Measurements from ENCODE around the gene PLEKHF1.
"Not testable (repeated sequence)": the region's sequence is repeated elsewhere in the genome, so short reads cannot be mapped to it uniquely, and the experiment has no call there.

PLEKHF1 gene

GRCh38 chr19:29665215-29665825, at the start of gene PLEKHF1:
TSS of gene PLEKHF1 (plus strand) at chr19:29665461. CDS start at chr19:29673840, 8,379 bp downstream.
- peak; percentile 67 for DNase-seq (ENCODE audit: low read depth)

- DNase-seq (ENCODE audit: low read depth): no peak
Observed at GRCh38 chr19:29615891-29616425, 49.3 kb upstream of the PLEKHF1 start.

- DNase-seq (ENCODE audit: low read depth): no peak
Observed at GRCh38 chr19:29616541-29616940, 48.7 kb upstream of the PLEKHF1 start.

- no peak for DNase-seq (ENCODE audit: low read depth)
Observed at GRCh38 chr19:29617366-29618266, 47.6 kb upstream of the PLEKHF1 start.

- no peak for DNase-seq (ENCODE audit: low read depth)
Observed at GRCh38 chr19:29618434-29618833, 46.8 kb upstream of the PLEKHF1 start.

- DNase-seq (ENCODE audit: low read depth): no peak
Observed at GRCh38 chr19:29618871-29619270, 46.4 kb upstream of the PLEKHF1 start.

- peak; percentile 46 for DNase-seq (ENCODE audit: low read depth)
Observed at GRCh38 chr19:29620931-29621351, 44.3 kb upstream of the PLEKHF1 start.

- no peak for DNase-seq (ENCODE audit: low read depth)
Observed at GRCh38 chr19:29622166-29623070, 42.8 kb upstream of the PLEKHF1 start.

GRCh38 chr19:29623726-29624488, 41.4 kb upstream of the PLEKHF1 start:
- DNase-seq (ENCODE audit: low read depth): no peak

GRCh38 chr19:29624489-29625185, 40.6 kb upstream of the PLEKHF1 start:
- no peak for DNase-seq (ENCODE audit: low read depth)

GRCh38 chr19:29625186-29625651, 40.0 kb upstream of the PLEKHF1 start:
- DNase-seq (ENCODE audit: low read depth): no peak

GRCh38 chr19:29626386-29626785, 38.9 kb upstream of the PLEKHF1 start:
- no peak for DNase-seq (ENCODE audit: low read depth)

- DNase-seq (ENCODE audit: low read depth): not testable (repeated sequence)
Observed at GRCh38 chr19:29626832-29627231, 38.4 kb upstream of the PLEKHF1 start.

GRCh38 chr19:29628661-29629385, 36.4 kb upstream of the PLEKHF1 start:
- no peak for DNase-seq (ENCODE audit: low read depth)

GRCh38 chr19:29629836-29630534, 35.3 kb upstream of the PLEKHF1 start:
- no peak for DNase-seq (ENCODE audit: low read depth)

- no peak for DNase-seq (ENCODE audit: low read depth)
Observed at GRCh38 chr19:29630655-29631054, 34.6 kb upstream of the PLEKHF1 start.

- DNase-seq (ENCODE audit: low read depth): no peak
Observed at GRCh38 chr19:29631450-29631849, 33.8 kb upstream of the PLEKHF1 start.

- no peak for DNase-seq (ENCODE audit: low read depth)
Observed at GRCh38 chr19:29634002-29634401, 31.3 kb upstream of the PLEKHF1 start.

Data from stimulated activated CD8-positive, alpha-beta memory T cell treated with anti-CD3 and anti-CD28 coated beads, Interleukin-12 subunit alpha, Interleukin-12 subunit beta, amount 100 ng/mL, for 4 hours (primary cell).